Ovary (tissue), 9 donors: ENCODE measurements around the gene SPARC. TPM values are rescaled to one million over a fixed set of nuclear protein-coding genes. Genes with fewer than 3 reads are reported as not detected.

ENCODE experiments used
- DNase-seq, 5 donors: peaks; one replicate each; pipeline ENCODE4 v3.0.0-alpha.2; 2019 to 2020
- H3K27ac ChIP-seq, 2 donors: fragments of 200-600 bp; one replicate each; pipeline versions ENCODE4 v1.5.1 to v1.8.0; 2019 to 2022
- H3K27me3 ChIP-seq: fragments of 200-600 bp; one replicate; pipeline ENCODE4 v1.8.0; 2022
- H3K36me3 ChIP-seq: fragments of 200-600 bp; sonication (generic); one replicate; pipeline ENCODE4 v1.5.1; 2019
- H3K4me1 ChIP-seq: one replicate; pipeline ENCODE4 v1.8.1; 2013; ENCODE audit warnings: mild to moderate bottlenecking, moderate library complexity; ENCODE audit not compliant: insufficient read depth
- H3K4me3 ChIP-seq: fragments of 200-600 bp; sonication (generic); one replicate; pipeline ENCODE4 v1.5.1; 2017
- H3K9me3 ChIP-seq, 2 donors: fragments of 200-600 bp in 1 of 2; sonication (generic) in 1 of 2; one replicate each; pipeline versions ENCODE4 v1.5.1 to v1.8.1; 2013 to 2019; ENCODE audit warnings: mild to moderate bottlenecking in 1 of 2, moderate library complexity in 1 of 2
- CTCF ChIP-seq, 3 donors: fragments of 450-650 bp in 2 of 3; fragments of 200-600 bp in 1 of 3; IDR thresholded peaks; one replicate each; pipeline versions ENCODE4 v1.5.1 to v1.8.0; 2016 to 2022; ENCODE audit warnings: antibody characterized with exemption in 3 of 3, mild to moderate bottlenecking in 1 of 3
- EP300 ChIP-seq: sonication (generic); formaldehyde crosslinking; IDR thresholded peaks from one replicate; pipeline ENCODE4 v1.6.1; 2017; ENCODE audit warnings: antibody characterized with exemption
- POLR2A ChIP-seq: fragments of 450-650 bp; IDR thresholded peaks from one replicate; pipeline ENCODE4 v1.6.1; 2017; ENCODE audit warnings: antibody characterized with exemption, mild to moderate bottlenecking, moderate library complexity
- WGBS, 3 donors: extraction: QIAGEN DNeasy Blood & Tissue Kit in 1 of 3; methylation state at CpG; one replicate each; pipeline versions ENCODE4 v1.1.5 to v1.1.7; 2013 to 2017; 5-methylcytosine and 5-hydroxymethylcytosine counted together
- intact Hi-C, 4 donors: fragments of 100-400 bp; cut with DNase I; formaldehyde crosslinking; loops; one replicate each; pipeline versions ENCODE4 v1.11.0 to v1.15.1; 2022 to 2023
- polyA plus RNA-seq, 2 donors: library from polyadenylated mRNA; stranded (reverse); fragments of 200-250 nt in 1 of 2; fragments of 350-450 nt in 1 of 2; fragmentation: Illumina TruSeq in 1 of 2; extraction: RNeasy Lipid Tissue Mini Kit (QIAGEN cat#74804) in 1 of 2; gene quantifications; one replicate each; pipeline ENCODE4 v1.2.3, GENCODE V29; 2013 to 2014
- total RNA-seq, 7 donors: library from RNA; depleted of rRNA in 2 of 7; stranded (reverse); fragments of >200 nt in 2 of 7; fragmentation: NEBNext Ultra II Directional in 3 of 7; extraction: Animal tissue kit (Norgen Biotek cat#: 25700) in 3 of 7; gene quantifications; one replicate each; pipeline versions ENCODE4 v1.1.0 to v1.2.4, GENCODE V29; 2016 to 2023
- donor health status: DM: no; HTN: no; CAD: no; lungs with moderate emphysema.
- donor health status: DM: no; HTN: no; CAD: no.
- donor health status: Bipolar disorder and iron deficiency.
- donor health status: DM: yes; HTN: yes; CAD: no.
- donor health status: DM: no; HTN: no; CAD: no.
- donor health status: DM: yes; HTN: yes; CAD: no.

Gene SPARC
- total and polyA plus RNA-seq, 9 donors = 220 to 2,564 (median 924) TPM

- Histone ChIP-seq H3K4me3 (no peak overlapping the region), H3K27me3 (no peaks in the 10 kb centered on the region), H3K27ac (no peak overlapping the region), H3K36me3 (no peaks in the 10 kb centered on the region), H3K9me3 (no peaks in the 10 kb centered on the region), H3K4me1 (no peaks in the 10 kb centered on the region)
- 58 to 67% (median 65%) methylated on average over 2 of the region's 2 CpGs for WGBS, 3 donors
- DNase-seq = no peak
- no peak for TF ChIP-seq POLR2A
- no peak for TF ChIP-seq CTCF (IDR thresholded peaks at IDR 0.05)
- no peak for TF ChIP-seq EP300
- intact Hi-C loops = no loop called here
Measured at GRCh38 chr5:151718153-151718552, 31.4 kb upstream of the SPARC start.

- Histone ChIP-seq H3K4me1 (no peaks in the 10 kb centered on the region), H3K4me3 (no peak overlapping the region), H3K9me3 (no peaks in the 10 kb centered on the region), H3K27ac (no peak overlapping the region), H3K27me3 (no peaks in the 10 kb centered on the region), H3K36me3 (no peaks in the 10 kb centered on the region)
- TF ChIP-seq POLR2A (no peak), CTCF (IDR thresholded peaks at IDR 0.05) (no peak), EP300 (no peak)
- no peak for DNase-seq
- WGBS, 3 donors = 67 to 87% (median 76%) methylated on average over 3 of the region's 3 CpGs
- intact Hi-C loops = no loop called here
Measured at GRCh38 chr5:151717416-151717815, 30.7 kb upstream of the SPARC start.

DNA sequence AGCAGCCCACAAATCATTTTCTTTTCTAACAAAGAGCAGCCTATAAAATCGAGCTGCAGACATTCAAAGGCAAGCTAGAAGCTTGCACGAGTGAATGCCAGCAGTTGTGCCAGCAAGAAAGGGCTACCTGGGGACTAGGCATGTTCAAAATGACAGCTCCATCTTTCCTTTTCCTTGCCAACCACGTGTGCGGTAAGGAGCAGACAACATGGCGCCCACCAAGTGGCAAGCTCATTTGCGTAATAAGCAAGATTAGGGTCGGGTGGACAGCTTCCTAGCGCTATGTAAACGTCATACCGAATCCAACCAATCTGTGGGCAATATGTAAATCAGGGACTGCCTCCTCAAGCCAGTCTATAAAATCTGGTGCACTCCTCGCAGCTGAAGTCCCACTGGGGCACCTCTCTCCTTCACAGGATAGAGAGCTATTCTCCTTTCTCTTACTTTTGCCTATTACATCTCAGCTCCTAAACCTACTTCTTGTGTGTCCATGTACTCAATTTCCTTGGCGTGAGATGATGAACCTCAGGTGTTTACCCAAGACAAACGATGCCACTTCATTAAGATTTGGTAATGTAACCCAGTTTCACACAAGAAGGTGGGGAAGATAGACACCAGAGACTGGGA, 22.5 kb upstream of the SPARC start:
- Histone ChIP-seq H3K27me3 (no peaks in the 10 kb centered on the region), H3K36me3 (no peaks in the 10 kb centered on the region), H3K4me1 (peaks cover 5% of the 10 kb centered on the region), H3K9me3 (no peaks in the 10 kb centered on the region), H3K27ac (no peak overlapping the region), H3K4me3 (no peak overlapping the region)
- TF ChIP-seq POLR2A (no peak), CTCF (IDR thresholded peaks at IDR 0.05) (no peak), EP300 (no peak)
- WGBS, 3 donors = 86 to 93% (median 88%) methylated on average over 13 of the region's 13 CpGs
- intact Hi-C loops = no loop called here
- DNase-seq = no peak

GRCh38 chr5:151708126-151708525, 21.4 kb upstream of the SPARC start:
- TF ChIP-seq CTCF (IDR thresholded peaks at IDR 0.05) (no peak), POLR2A (no peak), EP300 (no peak)
- no peak overlapping the region for H3K4me3 ChIP-seq
- H3K27ac ChIP-seq = no peak overlapping the region
- DNase-seq = no peak
- peaks cover 5% of the 10 kb centered on the region for H3K4me1 ChIP-seq
- intact Hi-C loops = no loop called here
- no peaks in the 10 kb centered on the region for H3K36me3 ChIP-seq
- no peaks in the 10 kb centered on the region for H3K9me3 ChIP-seq
- H3K27me3 ChIP-seq = no peaks in the 10 kb centered on the region
